Measurements from ENCODE around the gene ISG20L2. TPM values are rescaled to one million over a fixed set of nuclear protein-coding genes. Genes with fewer than 3 reads are reported as not detected.

Gene ISG20L2
- total RNA-seq, 4 donors from 2014 or later, result 3.6 to 24.8 (median 10.2) TPM

DNA sequence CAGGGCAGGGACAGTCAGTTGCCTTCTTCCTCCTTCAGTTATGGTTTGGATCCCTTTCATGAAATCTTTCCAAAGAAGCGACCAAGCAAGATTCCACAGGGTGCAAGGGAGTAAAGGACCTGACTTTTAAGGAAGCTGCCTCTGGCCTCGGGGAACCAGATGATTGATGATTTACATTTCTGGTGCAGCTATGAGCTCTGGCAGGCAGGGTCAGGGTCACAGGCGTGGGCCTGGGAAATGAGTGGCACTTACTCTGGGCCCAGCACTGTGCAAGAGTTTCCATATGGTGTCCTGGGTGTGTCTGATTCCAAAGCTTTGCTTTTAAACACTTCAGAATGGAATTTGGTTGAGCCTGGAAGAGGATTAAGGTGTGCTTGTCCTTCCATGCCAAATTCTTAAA is 15.9 kb downstream of the ISG20L2 start:
- Histone ChIP-seq H3K27ac (peak overlapping the region in 1 of 2 donors; percentile 24), H3K4me3 (no peak overlapping the region), H3K9me3 (no peaks in the 10 kb centered on the region), H3K27me3 (no peaks in the 10 kb centered on the region), H3K4me1 (peaks cover 0 to 17% of the 10 kb centered on the region in 2 donors), H3K36me3 (no peaks in the 10 kb centered on the region)
- TF ChIP-seq, protein P1, sequence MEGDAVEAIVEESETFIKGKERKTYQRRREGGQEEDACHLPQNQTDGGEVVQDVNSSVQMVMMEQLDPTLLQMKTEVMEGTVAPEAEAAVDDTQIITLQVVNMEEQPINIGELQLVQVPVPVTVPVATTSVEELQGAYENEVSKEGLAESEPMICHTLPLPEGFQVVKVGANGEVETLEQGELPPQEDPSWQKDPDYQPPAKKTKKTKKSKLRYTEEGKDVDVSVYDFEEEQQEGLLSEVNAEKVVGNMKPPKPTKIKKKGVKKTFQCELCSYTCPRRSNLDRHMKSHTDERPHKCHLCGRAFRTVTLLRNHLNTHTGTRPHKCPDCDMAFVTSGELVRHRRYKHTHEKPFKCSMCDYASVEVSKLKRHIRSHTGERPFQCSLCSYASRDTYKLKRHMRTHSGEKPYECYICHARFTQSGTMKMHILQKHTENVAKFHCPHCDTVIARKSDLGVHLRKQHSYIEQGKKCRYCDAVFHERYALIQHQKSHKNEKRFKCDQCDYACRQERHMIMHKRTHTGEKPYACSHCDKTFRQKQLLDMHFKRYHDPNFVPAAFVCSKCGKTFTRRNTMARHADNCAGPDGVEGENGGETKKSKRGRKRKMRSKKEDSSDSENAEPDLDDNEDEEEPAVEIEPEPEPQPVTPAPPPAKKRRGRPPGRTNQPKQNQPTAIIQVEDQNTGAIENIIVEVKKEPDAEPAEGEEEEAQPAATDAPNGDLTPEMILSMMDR (IDR thresholded peaks at IDR 0.05), result no peak
- no peak for TF ChIP-seq POLR2A (IDR thresholded peaks at IDR 0.05)
- no peak for DNase-seq
- intact Hi-C loops (cut with DNase I; ENCODE audit: low total_unique reads), result no loop called here

DNA sequence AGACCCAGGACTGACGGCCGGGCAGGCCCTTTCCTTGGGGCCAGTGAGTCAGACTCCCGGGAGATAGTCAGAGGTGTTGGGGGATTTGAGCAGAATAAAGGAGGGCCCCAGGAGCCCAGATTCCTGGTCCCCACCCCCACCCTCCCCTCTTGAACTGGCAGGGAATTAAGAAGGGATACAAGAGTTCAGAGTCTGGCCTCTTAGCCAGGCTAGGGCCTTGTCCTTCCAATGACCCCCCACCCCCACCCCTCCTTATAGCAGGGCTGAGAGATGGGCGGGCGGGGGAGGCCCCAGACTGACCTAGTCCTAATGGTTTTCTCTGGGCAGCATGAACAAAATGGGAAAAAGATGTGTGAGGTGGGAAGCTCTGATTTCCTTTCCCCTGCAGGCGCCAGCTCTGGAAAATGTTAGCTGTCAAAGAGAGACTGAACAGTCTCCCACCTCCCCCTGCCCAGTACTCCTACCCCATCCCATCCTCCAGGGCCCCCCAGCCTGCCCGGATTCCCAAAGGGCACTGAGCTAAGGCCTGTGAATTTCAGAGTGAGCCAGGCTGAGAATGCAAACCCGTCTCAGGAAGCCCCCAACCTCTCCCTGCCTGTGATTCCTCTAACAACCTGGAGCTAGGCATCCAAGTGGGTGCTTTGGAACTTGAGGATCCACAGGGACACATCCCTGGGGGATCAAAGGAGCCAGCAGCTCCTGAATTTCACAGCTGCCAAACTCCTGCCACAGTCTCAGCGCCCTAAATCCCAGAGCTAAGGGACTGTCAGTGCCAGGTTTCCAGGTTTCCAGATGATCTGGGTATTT is 17.4 kb downstream of the ISG20L2 start:
- Histone ChIP-seq H3K27ac (peak overlapping the region; percentile 92), H3K4me1 (peaks cover 0 to 22% of the 10 kb centered on the region in 2 donors), H3K27me3 (no peaks in the 10 kb centered on the region), H3K36me3 (no peaks in the 10 kb centered on the region), H3K9me3 (no peaks in the 10 kb centered on the region), H3K4me3 (no peak overlapping the region)
- TF ChIP-seq POLR2A (IDR thresholded peaks at IDR 0.05), result no peak
- intact Hi-C loops (cut with DNase I; ENCODE audit: low total_unique reads), result no loop called here
- DNase-seq, result peak; percentile 59 to 71

DNA sequence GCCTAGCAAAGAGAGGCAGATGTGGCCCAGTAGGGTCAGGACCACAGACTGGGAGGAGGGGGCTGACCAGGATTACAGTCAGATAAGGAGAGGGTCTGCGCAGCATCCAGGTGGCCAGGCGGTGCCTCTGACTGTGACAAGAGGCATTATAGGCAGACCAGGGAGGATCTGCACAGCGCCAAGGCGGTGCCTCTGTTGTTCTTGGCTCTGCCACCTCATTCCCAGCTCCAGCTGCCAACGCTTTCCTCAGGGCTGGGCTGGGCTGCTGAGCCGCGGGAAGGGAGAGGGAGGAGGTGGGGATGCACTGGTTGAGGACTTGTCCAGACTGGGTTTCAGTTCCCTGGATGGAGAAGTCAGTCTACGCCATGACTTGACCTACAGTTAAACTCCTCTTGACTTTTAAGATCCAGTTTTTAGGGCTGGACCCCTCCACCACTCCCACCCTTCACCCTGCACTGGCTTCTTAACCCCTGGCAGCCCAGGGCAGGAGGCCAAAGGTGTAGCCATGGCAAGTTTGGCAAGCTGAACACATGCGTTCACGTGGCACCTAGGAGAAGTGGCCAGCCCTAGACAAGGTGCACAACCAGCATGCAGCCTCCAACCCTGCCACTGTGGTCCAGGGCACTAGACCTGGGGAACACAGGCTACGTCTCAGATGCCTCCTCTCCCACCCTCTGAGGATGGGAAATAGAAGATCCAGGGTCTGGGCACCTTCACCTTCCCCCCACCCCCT is 18.6 kb downstream of the ISG20L2 start:
- peak; percentile 52 to 57 for DNase-seq
- TF ChIP-seq POLR2A (IDR thresholded peaks at IDR 0.05), result no peak
- TF ChIP-seq, protein P1 (IDR thresholded peaks at IDR 0.05), result no peak
- Histone ChIP-seq H3K36me3 (no peaks in the 10 kb centered on the region), H3K27me3 (no peaks in the 10 kb centered on the region), H3K4me3 (no peak overlapping the region), H3K9me3 (no peaks in the 10 kb centered on the region), H3K4me1 (peaks cover 0 to 34% of the 10 kb centered on the region in 2 donors), H3K27ac (peak overlapping the region; percentile 92)
- intact Hi-C loops (cut with DNase I; ENCODE audit: low total_unique reads), result no loop called here

DNA sequence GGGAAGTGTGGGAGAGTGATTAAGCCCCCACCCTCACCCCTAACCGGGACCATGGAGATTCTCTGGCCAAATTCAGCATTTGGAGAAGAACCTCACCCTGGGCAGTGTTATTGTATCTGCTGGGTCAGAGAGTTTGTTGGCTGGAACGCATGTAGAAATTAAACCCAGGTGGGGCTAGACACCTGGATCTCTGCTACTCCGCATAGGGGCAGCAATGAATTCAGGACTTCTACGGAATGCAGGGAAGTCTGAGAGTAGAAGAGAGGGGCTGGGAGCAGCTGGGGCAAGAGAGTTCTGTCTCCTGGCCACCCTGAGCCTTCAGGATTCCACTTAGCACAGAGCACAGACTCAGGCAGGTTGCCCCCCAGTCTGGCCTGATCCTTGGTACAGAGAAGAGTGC is 19.5 kb downstream of the ISG20L2 start:
- Histone ChIP-seq H3K27me3 (no peaks in the 10 kb centered on the region), H3K27ac (peak overlapping the region; percentile 92), H3K4me1 (peaks cover 0 to 34% of the 10 kb centered on the region in 2 donors), H3K36me3 (no peaks in the 10 kb centered on the region), H3K9me3 (no peaks in the 10 kb centered on the region), H3K4me3 (no peak overlapping the region)
- TF ChIP-seq POLR2A (IDR thresholded peaks at IDR 0.05), result no peak
- TF ChIP-seq, protein P1 (IDR thresholded peaks at IDR 0.05), result no peak
- intact Hi-C loops (cut with DNase I; ENCODE audit: low total_unique reads), result no loop called here
- no peak for DNase-seq

DNA sequence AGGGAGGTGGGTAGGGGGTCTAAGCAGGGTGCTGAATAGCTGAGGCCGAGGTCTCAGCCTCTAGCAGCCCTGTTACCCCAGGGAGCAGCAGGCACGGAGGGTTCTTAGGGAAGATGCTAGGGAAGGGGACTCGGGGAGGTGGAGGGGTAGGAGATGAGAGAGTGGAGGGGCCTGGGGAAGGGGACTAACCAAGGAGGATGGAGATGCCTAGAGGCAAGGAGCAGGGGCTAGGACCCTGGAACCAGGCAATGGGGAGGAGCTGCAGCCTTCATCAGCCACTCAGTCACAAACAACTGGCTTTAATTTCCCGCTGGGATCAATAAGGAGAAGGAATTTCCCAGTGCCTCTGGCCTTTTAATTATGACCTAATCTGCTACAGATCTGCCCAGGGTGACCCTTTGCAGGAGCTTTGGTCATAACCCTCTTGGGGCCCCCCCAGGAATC is 20.3 kb downstream of the ISG20L2 start:
- no peaks in the 10 kb centered on the region for H3K36me3 ChIP-seq
- DNase-seq, result no peak
- intact Hi-C loops (cut with DNase I; ENCODE audit: low total_unique reads), result no loop called here
- no peak overlapping the region for H3K4me3 ChIP-seq
- H3K27ac ChIP-seq, result peak overlapping the region; percentile 92
- TF ChIP-seq, protein P1 (IDR thresholded peaks at IDR 0.05), result no peak
- no peak for TF ChIP-seq POLR2A (IDR thresholded peaks at IDR 0.05)
- no peaks in the 10 kb centered on the region for H3K27me3 ChIP-seq
- no peaks in the 10 kb centered on the region for H3K9me3 ChIP-seq
- peaks cover 0 to 34% of the 10 kb centered on the region in 2 donors for H3K4me1 ChIP-seq
